Osteoblast (primary cell): Measurements from ENCODE around the gene CREB3L4. TPM values are rescaled to one million over a fixed set of nuclear protein-coding genes. Genes with fewer than 3 reads are reported as not detected.

Experiments used
- DNase-seq: peaks from one replicate; pipeline ENCODE4 v3.0.0; 2011; ENCODE audit warnings: low spot score, mixed read lengths; ENCODE audit not compliant: insufficient read length; ENCODE audit errors: missing footprints
- H2AFZ ChIP-seq: 2 replicates; pipeline ENCODE4 v1.6.0; 2011; ENCODE audit warnings: mild to moderate bottlenecking, low read length
- H3K27ac ChIP-seq: 2 replicates; pipeline ENCODE4 v1.5.1; 2011; ENCODE audit warnings: mild to moderate bottlenecking, low read depth, low read length, moderate library complexity
- H3K27me3 ChIP-seq: 2 replicates; pipeline ENCODE4 v1.6.0; 2012; ENCODE audit warnings: mild to moderate bottlenecking, control low read depth, inconsistent platforms, low read length, moderate library complexity; ENCODE audit not compliant: insufficient read depth
- H3K36me3 ChIP-seq: 2 replicates; pipeline ENCODE4 v1.5.1; 2011; ENCODE audit warnings: mild to moderate bottlenecking, low read length, control low read depth, moderate library complexity; ENCODE audit not compliant: insufficient read depth
- H3K4me1 ChIP-seq: 2 replicates; pipeline ENCODE4 v1.5.1; 2011; ENCODE audit warnings: mild to moderate bottlenecking, low read length, control low read depth, moderate library complexity; ENCODE audit not compliant: insufficient read depth
- H3K4me2 ChIP-seq: 2 replicates; pipeline ENCODE4 v1.6.0; 2011; ENCODE audit warnings: mild to moderate bottlenecking, low read length; ENCODE audit not compliant: insufficient read depth
- H3K4me3 ChIP-seq: fragments of 200-600 bp; sonication (generic); 3 replicates; pipeline ENCODE4 v1.5.1; 2012; ENCODE audit warnings: mild to moderate bottlenecking, low read length, inconsistent platforms; ENCODE audit not compliant: insufficient read depth
- H3K79me2 ChIP-seq: 2 replicates; pipeline ENCODE4 v1.6.0; 2012; ENCODE audit warnings: mild to moderate bottlenecking, low read length, control low read depth, inconsistent platforms; ENCODE audit not compliant: insufficient read depth
- H3K9me3 ChIP-seq: 2 replicates; pipeline ENCODE4 v1.5.1; 2011; ENCODE audit warnings: low read depth, low read length, control low read depth
- H4K20me1 ChIP-seq: 2 replicates; pipeline ENCODE4 v1.6.0; 2012; ENCODE audit warnings: mild to moderate bottlenecking, low read length, control low read depth; ENCODE audit not compliant: insufficient read depth
- total RNA-seq: library from RNA; depleted of rRNA; stranded (reverse); fragments of >200 nt; gene quantifications from 2 replicates; pipeline ENCODE4 v1.2.3, GENCODE V29; 2012
- TF ChIP-seq, protein P1 (sequence below): IDR thresholded peaks from 2 replicates; pipeline ENCODE4 v1.5.1; 2011; ENCODE audit warnings: mild to moderate bottlenecking, low read depth, low read length, moderate library complexity; ENCODE audit errors: extremely low read depth

CREB3L4 gene
- total RNA-seq, 1 donor, result 7.2 TPM

DNA sequence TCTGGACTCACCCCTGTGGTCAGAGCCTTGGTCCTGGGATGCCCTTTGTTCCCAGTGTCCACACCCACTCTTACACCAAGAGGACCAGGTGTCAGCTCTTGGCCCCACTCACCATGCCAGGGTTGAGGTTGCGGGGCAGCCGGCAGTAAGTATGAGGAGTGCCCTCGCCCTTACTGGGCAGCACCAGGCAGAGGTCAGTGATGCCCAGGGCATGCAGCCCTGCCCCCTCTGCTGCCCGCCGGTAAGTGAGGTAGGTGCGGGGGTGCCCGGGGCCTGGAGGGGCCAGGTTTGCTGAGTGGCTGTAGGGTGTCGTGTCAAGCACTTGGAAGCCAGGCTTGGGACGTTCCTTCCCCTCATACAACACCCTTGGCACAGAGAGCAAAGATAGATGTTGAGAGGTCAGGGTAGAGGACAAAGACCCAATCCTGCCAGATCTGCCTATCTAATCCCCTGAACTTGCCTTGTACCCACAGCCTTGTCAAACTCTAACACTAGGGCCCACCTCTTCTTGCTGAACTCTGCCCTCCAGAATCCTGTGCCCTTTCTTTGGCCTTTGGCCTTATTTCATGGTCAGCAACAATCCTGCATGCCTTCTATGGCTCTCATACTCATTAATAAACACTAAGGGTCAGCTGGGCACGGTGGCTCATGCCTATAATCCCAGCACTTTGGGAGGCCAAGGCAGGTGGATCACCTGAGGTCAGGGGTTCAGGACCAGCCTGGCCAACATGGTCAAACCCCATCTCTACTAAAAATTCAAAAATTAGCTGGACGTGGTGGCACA, 24.7 kb upstream of the CREB3L4 start:
- Histone ChIP-seq H2AFZ (no peak overlapping the region), H3K79me2 (peaks cover 29% of the 10 kb centered on the region), H3K36me3 (peaks cover 21% of the 10 kb centered on the region), H3K9me3 (no peaks in the 10 kb centered on the region), H3K4me3 (no peak overlapping the region), H3K27ac (no peak overlapping the region), H3K4me2 (no peak overlapping the region), H3K4me1 (peaks cover 12% of the 10 kb centered on the region), H3K27me3 (no peaks in the 10 kb centered on the region), H4K20me1 (no peaks in the 10 kb centered on the region)
- TF ChIP-seq, protein P1, sequence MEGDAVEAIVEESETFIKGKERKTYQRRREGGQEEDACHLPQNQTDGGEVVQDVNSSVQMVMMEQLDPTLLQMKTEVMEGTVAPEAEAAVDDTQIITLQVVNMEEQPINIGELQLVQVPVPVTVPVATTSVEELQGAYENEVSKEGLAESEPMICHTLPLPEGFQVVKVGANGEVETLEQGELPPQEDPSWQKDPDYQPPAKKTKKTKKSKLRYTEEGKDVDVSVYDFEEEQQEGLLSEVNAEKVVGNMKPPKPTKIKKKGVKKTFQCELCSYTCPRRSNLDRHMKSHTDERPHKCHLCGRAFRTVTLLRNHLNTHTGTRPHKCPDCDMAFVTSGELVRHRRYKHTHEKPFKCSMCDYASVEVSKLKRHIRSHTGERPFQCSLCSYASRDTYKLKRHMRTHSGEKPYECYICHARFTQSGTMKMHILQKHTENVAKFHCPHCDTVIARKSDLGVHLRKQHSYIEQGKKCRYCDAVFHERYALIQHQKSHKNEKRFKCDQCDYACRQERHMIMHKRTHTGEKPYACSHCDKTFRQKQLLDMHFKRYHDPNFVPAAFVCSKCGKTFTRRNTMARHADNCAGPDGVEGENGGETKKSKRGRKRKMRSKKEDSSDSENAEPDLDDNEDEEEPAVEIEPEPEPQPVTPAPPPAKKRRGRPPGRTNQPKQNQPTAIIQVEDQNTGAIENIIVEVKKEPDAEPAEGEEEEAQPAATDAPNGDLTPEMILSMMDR, result no peak
- DNase-seq, result peak; percentile 68

DNA sequence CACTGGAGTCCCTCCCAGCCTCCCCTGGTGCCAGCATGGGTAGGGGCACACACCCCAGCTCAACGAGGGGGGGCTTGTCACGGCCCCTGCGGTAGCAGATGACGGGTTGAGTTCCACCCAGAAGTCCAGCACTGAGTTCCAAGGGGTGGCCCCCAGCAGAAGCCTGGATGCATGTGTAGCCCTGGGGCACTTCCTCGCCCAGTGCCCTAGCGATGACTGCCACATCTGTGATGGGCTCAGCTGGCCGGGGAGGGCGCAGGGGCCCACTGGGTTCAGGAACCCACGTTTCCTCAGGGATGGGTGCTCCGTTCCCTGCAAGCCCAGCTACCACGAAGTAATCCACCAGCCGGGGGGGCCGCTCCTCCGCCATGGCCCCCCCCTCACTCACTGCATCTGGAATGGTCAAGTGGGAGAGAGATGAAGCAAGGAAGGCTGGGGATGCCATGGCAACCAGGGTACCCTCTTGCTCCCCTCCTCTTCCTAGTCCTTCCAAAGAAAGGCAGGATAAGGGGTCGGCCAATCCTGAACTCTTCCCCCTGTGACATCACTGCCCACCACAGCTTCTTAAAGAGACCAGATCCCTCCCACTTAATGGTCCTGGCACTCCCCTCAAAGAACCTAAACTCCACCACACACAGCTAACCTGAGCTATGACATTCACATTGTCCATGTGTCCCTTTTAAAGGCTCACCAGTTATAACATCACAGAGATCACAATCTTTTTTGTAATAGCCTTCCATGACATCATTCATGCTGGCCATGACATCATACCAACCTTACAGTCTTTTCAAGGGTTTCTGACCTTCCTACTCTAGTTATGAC, 23.5 kb upstream of the CREB3L4 start:
- TF ChIP-seq, protein P1, result no peak
- H3K36me3 ChIP-seq, result peaks cover 19% of the 10 kb centered on the region
- H3K4me3 ChIP-seq, result no peak overlapping the region
- H3K9me3 ChIP-seq, result no peaks in the 10 kb centered on the region
- no peaks in the 10 kb centered on the region for H4K20me1 ChIP-seq
- peaks cover 29% of the 10 kb centered on the region for H3K79me2 ChIP-seq
- peak overlapping the region; percentile 90 for H3K27ac ChIP-seq
- no peak overlapping the region for H3K4me2 ChIP-seq
- DNase-seq, result peak; percentile 88
- no peak overlapping the region for H2AFZ ChIP-seq
- peaks cover 12% of the 10 kb centered on the region for H3K4me1 ChIP-seq
- H3K27me3 ChIP-seq, result no peaks in the 10 kb centered on the region

DNA sequence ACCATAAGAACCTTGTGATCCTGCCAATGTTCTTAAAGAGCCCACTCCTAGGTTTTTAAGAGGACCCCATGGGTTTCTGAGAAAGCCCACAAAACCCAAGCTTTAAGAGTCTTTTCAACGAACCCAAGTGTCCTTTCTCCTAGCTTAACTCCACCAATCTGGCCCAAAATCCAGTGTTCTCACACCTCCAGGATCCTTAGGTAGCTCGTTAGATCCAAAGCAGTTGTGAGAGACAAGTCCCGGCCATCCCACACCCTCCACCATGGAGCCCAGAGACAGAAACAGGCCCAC, 22.9 kb upstream of the CREB3L4 start:
- Histone ChIP-seq H3K4me1 (peaks cover 12% of the 10 kb centered on the region), H2AFZ (no peak overlapping the region), H4K20me1 (no peaks in the 10 kb centered on the region), H3K27ac (peak overlapping the region; percentile 90), H3K79me2 (peaks cover 29% of the 10 kb centered on the region), H3K36me3 (peaks cover 20% of the 10 kb centered on the region), H3K4me2 (peak overlapping the region; percentile 91), H3K27me3 (no peaks in the 10 kb centered on the region), H3K4me3 (peak overlapping the region; percentile 93), H3K9me3 (no peaks in the 10 kb centered on the region)
- no peak for DNase-seq
- TF ChIP-seq, protein P1, result no peak
